Cortex of kidney (tissue), 1 donor: ENCODE data around the gene FGF18.
"Not testable (repeated sequence)": the region's sequence is repeated elsewhere in the genome, so short reads cannot be mapped to it uniquely, and the experiment has no call there.

Experiments
- DNase-seq: peaks from one replicate; lab custom pipeline; 2025; lab: John Stamatoyannopoulos, UW

The FGF18 gene

DNA sequence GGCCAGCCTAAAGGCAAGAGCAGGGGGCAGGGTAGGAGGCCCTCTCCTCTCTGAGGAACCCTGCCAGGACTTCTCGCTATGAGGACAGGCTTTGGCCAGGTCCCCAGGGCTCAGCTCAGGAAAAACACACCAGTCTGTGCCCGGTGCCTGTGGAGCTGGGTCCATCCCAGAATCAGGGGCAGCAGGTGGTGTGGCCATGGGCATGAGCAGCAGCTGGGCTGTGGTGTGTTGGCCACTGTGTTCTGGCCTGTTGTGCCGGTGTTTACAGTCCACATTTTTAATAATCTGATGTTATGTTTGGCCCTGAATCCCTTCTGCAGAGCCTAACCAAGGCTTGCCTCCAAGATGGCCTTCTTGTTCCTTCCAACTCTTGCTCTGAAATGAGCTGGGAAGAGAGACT, 77.0 kb downstream of the FGF18 start:
- DNase-seq: no peak

DNA sequence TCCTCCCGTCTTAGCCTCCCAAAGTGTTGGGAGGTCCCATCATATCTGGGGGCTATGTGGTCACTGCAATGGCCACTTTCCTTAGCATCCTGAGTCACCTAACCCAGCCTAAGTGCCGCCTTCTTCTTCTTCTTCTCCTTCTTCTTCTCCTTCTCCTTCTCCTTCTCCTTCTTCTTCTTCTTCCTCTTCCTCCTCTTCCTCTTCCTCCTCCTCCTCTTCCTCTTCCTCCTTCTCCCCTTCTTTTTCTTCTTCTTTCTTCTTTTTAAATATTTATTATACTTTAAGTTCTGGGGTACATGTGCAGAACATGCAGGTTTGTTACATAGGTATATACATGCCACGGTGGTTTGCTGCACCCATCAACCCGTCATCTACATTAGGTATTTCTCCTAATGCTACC, 78.0 kb downstream of the FGF18 start:
- not testable (repeated sequence) for DNase-seq

DNA sequence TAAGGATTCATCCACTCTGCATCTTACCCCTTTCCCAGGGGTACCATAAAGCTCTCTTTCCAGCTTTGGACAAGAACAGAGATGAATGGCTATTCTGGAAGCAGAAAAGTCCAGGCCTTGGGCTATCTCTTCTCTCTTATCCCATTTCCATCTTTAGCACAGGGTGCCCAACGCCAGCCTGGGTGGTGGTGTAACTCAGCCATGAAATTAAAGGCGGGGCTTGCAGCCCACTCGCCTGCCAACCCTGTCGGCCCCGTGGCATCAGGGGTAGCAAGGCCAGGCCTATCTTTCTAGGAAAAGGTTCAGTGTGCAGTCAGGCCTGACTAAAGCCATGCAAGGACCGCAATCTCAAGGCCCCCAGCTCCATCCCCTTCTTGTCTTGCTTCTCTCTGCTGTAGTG, 78.7 kb downstream of the FGF18 start:
- DNase-seq: no peak

DNA sequence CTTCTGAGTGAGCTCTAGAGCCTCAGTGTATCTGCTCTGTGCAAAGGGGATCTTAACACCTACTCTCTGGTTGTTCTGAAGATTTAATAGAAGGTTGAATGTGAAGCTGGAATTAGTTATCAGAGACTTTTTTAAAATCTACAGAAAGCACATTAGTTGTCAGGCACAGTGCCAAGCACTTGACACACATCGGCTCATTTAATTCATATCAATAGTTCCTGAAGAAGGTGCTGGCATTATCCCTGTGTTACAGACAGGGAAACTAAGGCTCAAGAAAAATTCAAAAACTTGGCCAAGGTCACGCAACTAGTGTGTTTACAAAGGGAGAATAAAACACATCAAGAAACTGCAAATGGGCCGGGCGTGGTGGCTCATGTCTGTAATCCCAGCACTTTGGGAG, 80.2 kb downstream of the FGF18 start:
- DNase-seq: no peak

DNA sequence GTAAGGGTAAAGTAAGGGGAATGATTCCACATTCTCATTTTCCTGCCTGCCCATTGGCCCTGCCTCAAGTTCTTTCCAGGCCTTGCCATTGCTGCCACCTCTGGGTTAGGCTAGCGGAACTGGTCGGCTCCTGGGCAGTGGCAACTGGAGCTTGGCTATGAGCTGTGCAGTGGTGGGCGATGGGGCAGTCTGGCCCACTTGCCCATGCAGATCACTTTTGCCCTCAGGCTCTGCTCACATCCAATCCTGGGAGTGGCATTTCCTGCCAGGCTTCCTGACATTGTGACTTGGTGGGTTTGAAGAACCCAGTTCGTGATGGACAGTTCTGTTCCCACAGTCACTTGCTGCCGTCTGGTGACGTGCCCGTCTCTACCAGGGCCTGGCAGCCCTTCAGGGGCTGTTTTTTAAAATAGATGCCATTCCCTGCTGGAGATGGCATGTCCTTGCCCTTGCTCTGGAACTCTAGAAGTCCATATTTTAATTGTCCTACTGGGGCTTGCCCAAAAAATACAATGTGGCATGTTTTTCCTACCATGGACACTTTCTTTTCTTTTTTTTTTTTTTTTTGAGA, 86.1 kb downstream of the FGF18 start:
- DNase-seq: no peak

DNA sequence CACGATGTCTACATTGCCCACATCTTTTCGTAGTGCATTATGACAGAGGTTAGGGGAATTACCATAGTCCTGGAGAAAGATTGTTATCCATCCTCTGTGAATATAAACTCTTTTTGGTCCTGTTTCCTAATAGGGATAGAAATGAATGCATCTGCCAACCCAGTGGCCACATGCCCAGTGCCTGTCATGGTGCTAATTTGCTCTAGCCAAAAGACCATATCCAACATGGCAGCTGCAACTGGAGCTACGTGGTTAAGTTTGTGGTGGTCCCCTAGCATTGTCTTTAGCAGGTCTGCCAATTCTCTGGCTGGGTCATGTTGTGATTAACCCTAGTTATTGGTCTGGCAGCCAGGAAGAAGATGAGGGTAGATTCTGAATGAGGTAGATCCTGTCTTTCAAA, 87.5 kb downstream of the FGF18 start:
- DNase-seq: no peak
